ENCODE data around the gene KRT73. TPM values are rescaled to one million over a fixed set of nuclear protein-coding genes. Genes with fewer than 3 reads are reported as not detected.

Gene KRT73
- total RNA-seq, 1 donor from 2014 or later: not detected

DNA sequence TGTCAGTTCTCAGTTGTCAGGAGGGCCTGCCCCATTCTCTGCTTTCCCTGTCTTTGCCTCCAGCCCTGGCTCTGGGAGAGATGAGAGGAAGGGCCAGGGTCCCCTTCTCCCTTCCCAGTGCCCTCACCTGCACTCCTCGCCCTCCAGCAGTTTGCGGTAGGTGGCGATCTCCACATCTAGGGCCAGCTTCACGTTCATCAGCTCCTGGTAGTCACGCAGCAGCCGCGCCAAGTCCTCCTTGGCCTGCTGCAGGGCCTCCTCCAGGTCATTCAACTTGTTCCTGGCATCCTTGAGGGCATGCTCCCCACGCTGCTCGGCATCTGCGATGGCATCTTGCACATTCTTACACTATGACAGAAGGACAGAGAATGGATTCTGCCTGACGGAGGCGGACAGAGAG is 28.3 kb upstream of the KRT73 start:
- TF ChIP-seq, protein P1, sequence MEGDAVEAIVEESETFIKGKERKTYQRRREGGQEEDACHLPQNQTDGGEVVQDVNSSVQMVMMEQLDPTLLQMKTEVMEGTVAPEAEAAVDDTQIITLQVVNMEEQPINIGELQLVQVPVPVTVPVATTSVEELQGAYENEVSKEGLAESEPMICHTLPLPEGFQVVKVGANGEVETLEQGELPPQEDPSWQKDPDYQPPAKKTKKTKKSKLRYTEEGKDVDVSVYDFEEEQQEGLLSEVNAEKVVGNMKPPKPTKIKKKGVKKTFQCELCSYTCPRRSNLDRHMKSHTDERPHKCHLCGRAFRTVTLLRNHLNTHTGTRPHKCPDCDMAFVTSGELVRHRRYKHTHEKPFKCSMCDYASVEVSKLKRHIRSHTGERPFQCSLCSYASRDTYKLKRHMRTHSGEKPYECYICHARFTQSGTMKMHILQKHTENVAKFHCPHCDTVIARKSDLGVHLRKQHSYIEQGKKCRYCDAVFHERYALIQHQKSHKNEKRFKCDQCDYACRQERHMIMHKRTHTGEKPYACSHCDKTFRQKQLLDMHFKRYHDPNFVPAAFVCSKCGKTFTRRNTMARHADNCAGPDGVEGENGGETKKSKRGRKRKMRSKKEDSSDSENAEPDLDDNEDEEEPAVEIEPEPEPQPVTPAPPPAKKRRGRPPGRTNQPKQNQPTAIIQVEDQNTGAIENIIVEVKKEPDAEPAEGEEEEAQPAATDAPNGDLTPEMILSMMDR (conservative IDR thresholded peaks at IDR 0.05): no peak
- Mint-ChIP-seq H3K4me1 (ENCODE audit: unreplicated experiment) (peaks cover 5% of the 10 kb centered on the region), H3K4me3 (no peak overlapping the region), H3K9me3 (no peaks in the 10 kb centered on the region), H3K36me3 (no peaks in the 10 kb centered on the region), H3K27me3 (peaks cover 52% of the 10 kb centered on the region), H3K27ac (no peak overlapping the region)
- no peak for DNase-seq (ENCODE audit: extremely low spot score, unreplicated experiment)

DNA sequence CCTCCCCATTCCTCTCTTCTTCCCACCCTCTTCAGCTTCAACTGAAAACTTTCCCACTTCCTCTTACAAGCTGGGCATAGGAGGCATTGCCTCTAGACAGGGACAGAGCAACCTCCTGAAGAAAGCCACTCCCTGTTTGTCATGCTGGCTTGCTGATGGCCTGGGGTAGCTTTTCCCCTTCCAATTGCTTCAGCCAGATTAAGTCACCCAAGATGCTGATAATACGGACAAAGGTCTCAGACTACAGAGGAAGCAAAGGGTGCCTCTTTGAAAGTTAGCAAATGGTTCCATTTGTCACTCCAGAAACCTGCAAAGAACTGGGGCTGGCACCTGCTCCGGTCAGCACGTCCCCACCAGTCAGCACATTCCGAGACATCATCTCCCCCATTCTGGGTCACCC is 27.6 kb upstream of the KRT73 start:
- peaks cover 5% of the 10 kb centered on the region for H3K4me1 Mint-ChIP-seq (ENCODE audit: unreplicated experiment)
- TF ChIP-seq, protein P1 (conservative IDR thresholded peaks at IDR 0.05): no peak
- H3K9me3 Mint-ChIP-seq: no peaks in the 10 kb centered on the region
- H3K4me3 Mint-ChIP-seq: no peak overlapping the region
- H3K27ac Mint-ChIP-seq: peak overlapping the region; percentile 37
- DNase-seq (ENCODE audit: extremely low spot score, unreplicated experiment): peak; percentile 24
- peaks cover 54% of the 10 kb centered on the region for H3K27me3 Mint-ChIP-seq
- no peaks in the 10 kb centered on the region for H3K36me3 Mint-ChIP-seq

DNA sequence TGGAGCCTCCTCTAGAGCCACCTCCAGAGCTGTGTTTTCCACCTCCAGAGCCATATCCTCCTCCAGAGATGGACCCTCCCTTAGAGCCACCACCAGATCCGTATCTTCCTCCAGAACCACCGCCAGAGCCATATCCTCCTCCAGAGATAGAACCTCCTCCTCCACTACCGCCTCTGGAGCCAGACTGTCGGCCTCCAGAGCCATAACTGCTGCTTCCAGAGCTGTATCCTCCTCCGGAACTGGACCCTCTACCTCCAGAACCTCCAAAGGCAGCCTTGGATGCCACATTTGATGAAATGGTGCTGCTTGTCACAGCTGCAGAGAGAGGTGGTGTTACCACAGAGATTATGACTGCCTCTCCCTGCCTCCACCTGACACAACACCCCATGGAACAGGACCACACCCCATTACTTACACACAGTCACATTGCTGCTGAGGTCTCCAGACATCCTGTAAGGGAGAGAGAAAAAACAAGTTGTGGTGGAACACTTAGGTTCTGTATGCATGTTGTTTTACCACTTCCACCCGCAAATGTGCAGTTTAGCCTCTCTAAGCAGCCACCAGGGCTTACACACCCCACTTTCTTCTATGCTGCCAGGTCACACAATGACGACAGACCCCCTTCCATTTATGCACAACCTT is 26.9 kb upstream of the KRT73 start:
- peaks cover 57% of the 10 kb centered on the region for H3K27me3 Mint-ChIP-seq
- peak; percentile 43 for DNase-seq (ENCODE audit: extremely low spot score, unreplicated experiment)

DNA sequence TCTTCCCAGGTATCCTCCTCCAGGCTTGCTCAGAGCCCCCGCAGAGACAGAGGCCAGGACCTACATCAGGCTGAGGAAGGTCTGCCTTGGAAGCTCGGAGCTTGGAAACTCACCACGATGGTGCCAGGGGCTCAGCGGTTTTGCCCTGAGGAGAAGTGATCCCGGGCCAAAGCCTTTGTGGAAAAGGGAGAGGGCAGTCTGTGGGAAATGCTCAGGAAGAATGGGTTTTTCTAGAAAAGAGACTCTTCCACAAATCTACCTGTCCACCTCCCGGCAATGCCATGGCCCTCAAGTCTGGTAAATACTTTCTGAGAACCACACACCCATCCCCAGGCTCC is 25.7 kb upstream of the KRT73 start:
- DNase-seq (ENCODE audit: extremely low spot score, unreplicated experiment): no peak
- TF ChIP-seq, protein P1 (conservative IDR thresholded peaks at IDR 0.05): no peak
- Mint-ChIP-seq H3K27me3 (peaks cover 52% of the 10 kb centered on the region), H3K27ac (no peak overlapping the region), H3K4me1 (ENCODE audit: unreplicated experiment) (peaks cover 5% of the 10 kb centered on the region), H3K36me3 (no peaks in the 10 kb centered on the region), H3K9me3 (no peaks in the 10 kb centered on the region), H3K4me3 (no peak overlapping the region)

More for the DNA sequence above, 26.9 kb upstream of the KRT73 start:
- TF ChIP-seq, protein P1 (conservative IDR thresholded peaks at IDR 0.05): no peak
- no peaks in the 10 kb centered on the region for H3K9me3 Mint-ChIP-seq
- no peaks in the 10 kb centered on the region for H3K36me3 Mint-ChIP-seq
- peak overlapping the region; percentile 37 for H3K27ac Mint-ChIP-seq
- no peak overlapping the region for H3K4me3 Mint-ChIP-seq
- peaks cover 5% of the 10 kb centered on the region for H3K4me1 Mint-ChIP-seq (ENCODE audit: unreplicated experiment)

DNA sequence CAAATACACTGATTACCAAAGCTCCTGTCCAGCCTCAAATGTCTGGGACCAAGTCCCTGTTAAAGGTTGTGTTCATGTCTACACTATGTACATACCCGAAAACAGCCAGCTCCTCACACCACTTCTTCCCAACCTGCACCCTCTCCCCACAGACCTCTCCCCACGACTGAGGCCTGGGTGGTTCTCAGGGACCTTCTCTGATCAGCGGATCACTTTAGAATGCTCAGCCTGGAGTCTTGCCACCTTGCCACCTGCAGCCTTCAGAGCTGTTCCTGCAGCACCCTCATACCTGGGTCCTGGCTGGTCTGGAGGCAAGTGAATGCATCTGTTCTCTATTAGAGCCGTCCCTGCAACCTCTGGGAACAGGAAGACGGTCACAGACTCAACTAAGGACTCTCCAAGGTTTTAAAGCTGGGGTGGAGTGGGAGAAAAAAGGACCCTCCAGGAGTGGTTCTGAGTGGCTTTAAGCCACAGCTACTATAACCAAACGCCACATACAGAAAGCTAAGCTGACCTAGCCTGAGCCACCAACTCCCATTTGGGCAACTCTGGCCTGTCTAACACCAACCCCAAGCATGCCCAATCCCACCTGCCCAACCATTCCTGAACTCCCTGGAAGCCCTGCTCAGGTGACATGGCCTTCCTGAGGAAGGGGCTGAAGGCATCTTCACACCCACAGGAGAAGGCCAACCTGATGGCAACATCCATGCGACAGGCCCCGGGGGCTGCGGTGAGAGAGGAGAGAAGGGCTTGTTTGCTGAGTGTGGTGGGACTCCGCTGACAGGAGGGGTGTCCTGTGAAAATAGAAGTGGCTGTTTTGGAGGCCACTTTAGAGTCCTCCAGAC is 25.1 kb upstream of the KRT73 start:
- H3K4me1 Mint-ChIP-seq (ENCODE audit: unreplicated experiment): peaks cover 5% of the 10 kb centered on the region
- H3K27me3 Mint-ChIP-seq: peaks cover 55% of the 10 kb centered on the region
- no peak overlapping the region for H3K27ac Mint-ChIP-seq
- H3K4me3 Mint-ChIP-seq: no peak overlapping the region
- H3K36me3 Mint-ChIP-seq: no peaks in the 10 kb centered on the region
- TF ChIP-seq, protein P1 (conservative IDR thresholded peaks at IDR 0.05): no peak
- DNase-seq (ENCODE audit: extremely low spot score, unreplicated experiment): peak; percentile 50
- H3K9me3 Mint-ChIP-seq: no peaks in the 10 kb centered on the region

Data from type B pancreatic cell (in vitro differentiated cells).